A673 (cell line): ENCODE results near the gene ORM1.

Experiments used
- CTCF ChIP-seq: fragments of 300-800, 200-600 bp; sonication (generic); conservative IDR thresholded peaks from 2 replicates; pipeline ENCODE4 v1.5.1; 2017; ENCODE audit warnings: low read depth, mild to moderate bottlenecking, antibody characterized with exemption, low read length, moderate library complexity, mixed read lengths
- EZH2 ChIP-seq: fragments of 200-600 bp; sonication (generic); IDR thresholded peaks from 2 replicates; pipeline ENCODE4 v1.6.1; 2017; ENCODE audit warnings: borderline replicate concordance, low read depth, mild to moderate bottlenecking, mixed read lengths, antibody characterized with exemption, low read length; ENCODE audit not compliant: poor library complexity, severe bottlenecking

- TF ChIP-seq CTCF: no peak
- TF ChIP-seq EZH2: no peak
Measured at GRCh38 chr9:114308361-114308950, 14.4 kb upstream of the ORM1 start.
